A549 treated with AZD9567 at 1 μM for 4 hours (cell line): ENCODE measurements around the gene CCDC97. TPM values are rescaled to one million over a fixed set of nuclear protein-coding genes. Genes with fewer than 3 reads are reported as not detected.

Experiments used
- total RNA-seq: library from RNA; stranded (reverse); fragments of 200-300 nt; extraction: Qiagen RNA extraction; gene quantifications from 5 replicates; pipeline ENCODE4 v1.2.3, GENCODE V29; 2022; ENCODE audit not compliant: insufficient read depth

The CCDC97 gene
- 33.1 to 46.8 TPM (median 41.2 TPM) in 5 replicates for total RNA-seq

DNA sequence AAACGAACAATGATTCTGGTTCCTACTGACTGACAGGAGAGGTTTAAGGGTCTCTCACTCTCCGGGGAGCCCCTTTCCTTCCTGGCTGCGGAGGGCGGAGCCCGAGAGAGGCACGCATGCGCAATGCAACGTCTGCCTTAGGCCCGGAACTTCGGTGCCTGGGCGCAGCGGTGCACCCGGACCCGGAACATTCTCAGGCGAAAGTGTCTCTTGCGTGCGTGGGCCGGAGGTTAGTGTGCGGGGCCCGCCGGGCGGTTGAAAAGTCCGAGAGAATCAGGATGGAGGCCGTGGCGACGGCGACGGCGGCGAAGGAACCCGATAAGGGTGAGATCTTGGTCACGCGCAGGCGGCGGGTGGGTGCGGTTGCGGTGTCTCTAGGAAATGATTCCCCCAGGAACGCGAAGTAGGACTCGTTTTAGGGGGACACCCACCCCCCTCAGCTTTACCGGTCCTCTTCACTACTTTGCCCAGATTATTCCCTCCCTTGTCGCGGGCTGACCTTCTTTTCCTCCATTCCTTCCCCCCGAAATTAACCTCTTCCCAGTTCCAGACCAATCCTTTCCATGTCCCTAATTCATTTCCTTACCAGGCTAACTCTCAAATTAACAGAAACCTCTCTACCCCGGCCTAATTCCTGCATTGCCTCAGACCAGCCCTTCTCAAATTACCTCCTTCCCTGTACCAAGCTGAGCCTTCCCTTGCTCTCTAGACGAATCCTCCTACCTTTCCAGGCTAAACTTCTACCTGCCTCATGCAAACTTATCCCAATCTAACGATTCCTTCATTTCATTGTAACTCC is at the start of gene CCDC97:
TSS of gene CCDC97 (plus strand) at position 140 of the 799 bp plus-strand sequence. CDS start at position 279, 139 bp downstream.

DNA sequence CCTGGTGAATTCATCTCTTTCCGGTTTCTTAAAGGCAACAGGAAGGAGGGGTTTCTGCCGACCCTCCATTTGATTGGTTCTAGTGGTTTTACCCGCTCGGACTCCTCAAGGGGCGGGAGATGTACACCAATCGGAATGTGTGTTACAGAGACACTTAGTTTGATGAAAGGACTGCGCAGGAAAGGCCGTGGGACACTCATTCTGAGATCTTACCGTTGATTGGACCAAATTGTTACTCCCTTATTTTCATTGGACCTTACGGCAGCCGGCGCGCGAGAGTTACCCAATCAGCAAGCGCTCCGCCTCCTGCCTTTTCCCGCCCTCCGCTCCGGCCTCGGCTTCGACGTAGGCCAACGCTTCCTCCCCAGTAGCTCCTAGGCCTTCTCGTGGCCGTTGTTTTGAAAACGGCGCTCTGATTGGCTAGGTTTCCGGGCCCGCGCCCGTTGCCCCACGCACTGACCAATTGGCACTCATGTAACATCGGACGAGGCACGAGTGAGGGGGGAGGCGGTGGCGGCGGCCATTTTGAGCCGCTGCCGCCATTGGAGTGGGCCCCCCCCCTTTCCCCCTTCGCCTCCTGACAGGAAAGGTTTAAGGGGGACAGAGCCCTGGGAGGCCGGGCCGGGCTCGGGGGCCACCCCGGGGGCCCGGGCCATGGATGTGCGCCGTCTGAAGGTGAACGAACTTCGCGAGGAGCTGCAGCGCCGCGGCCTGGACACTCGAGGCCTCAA is 46.0 kb upstream of the CCDC97 start, which contains the start of gene HNRNPUL1:
TSS of gene HNRNPUL1 (plus strand) at position 523 of the 731 bp plus-strand sequence. CDS start at position 655, 132 bp downstream.

DNA sequence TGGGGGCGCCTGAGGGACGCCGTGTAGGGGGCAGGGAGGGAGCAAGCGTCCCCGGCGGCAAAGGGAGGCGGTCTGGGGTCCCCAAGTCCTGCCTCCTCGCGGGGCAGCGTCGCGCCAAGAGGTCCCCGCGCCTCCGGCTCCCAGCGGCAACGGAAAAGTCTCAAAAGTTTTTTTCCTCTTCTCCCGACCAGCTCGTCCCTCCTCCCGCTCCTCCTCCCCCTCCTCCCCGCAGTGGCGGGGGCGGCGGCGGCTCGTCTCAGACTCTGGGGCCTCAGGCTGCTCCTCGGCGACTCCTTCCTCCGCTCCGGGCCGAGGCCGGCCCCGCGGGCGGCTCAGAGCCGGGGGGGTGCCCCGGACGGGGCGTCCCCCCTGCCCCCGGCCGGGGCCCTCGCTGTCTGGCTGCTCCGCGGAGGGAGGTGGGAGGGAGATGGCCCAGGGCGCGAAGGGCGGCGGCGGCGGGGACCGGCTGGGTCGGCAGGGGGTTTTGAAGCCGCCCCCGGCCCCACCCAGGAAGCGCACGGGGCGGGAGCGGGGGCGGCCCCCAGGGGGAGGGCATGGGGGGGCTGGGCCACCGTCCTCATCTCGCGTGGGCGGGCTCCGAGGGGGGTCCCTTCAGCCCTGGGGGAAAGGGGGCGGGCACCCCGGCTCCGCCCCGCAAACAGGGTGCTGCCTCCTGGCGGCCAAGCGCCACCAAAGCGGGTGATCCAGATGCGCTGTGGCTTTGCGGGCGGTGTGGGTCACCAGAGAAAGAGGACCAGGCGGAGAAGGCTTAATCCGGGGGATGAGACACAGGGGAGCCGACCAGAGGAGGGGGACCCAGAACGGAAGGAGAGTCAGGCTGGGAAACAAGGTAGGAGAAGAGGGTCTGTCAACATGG is 43.7 kb downstream of the CCDC97 start, which contains the start of gene TGFB1:
TSS of gene TGFB1 (minus strand) at position 457 of the 877 bp plus-strand sequence. CDS start 878 bp downstream, outside the sequence.

DNA sequence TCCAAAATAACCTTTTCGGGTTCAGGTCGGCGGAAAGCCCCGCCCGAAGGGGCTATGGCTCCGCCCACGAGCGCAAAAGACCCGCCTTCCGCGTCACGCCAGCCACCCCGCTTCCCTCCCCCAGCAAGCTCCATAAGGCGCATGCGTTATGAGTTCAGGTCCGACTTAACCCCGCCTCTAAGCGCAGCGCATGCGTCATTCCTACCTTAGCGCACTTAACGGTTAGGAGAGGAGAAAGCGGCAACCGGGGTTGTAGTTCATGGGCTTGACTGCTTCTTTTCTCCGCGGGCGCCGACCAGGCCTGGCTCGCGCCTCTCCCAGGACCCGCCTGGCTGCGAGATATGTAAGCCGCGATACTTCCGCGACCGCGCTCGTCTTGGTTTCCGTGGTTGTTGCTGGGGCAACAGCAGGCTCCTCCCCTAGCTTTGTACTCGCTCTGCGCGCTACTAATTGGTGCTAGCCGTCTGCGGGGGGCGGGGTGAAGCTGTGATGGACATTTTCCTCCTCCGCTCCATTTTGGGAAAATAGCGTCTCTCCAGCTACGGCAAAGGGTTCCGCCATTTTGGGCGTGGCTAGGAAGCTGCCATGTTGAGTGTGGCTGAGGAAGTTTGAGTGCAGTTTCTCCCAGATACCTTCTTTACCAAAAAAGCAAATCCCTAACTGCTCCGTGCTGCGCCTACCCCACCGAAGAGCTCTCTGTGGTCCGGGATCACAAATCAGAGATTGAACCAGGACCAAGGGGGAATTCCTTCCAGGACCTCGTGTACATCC is 54.0 kb downstream of the CCDC97 start, which contains the start of gene B9D2:
TSS of gene B9D2 (minus strand) at position 397 of the 771 bp plus-strand sequence. CDS start 630 bp downstream, outside the sequence.

Other genes with a start within 250 kb of the CCDC97 start
- not detected in 5 replicates for gene CYP2A13, start 221.7 kb upstream of the CCDC97 start, total RNA-seq
- gene CYP2F1, start 195.7 kb upstream of the CCDC97 start, total RNA-seq = not detected in 5 replicates
- 16.2 to 26.6 TPM (median 20.5 TPM) in 5 replicates for gene CYP2S1, start 117.0 kb upstream of the CCDC97 start, total RNA-seq
- gene AXL, start 90.9 kb upstream of the CCDC97 start, total RNA-seq = 96.3 to 114 TPM (median 102 TPM) in 5 replicates
- 265 to 290 TPM (median 284 TPM) in 5 replicates for gene HNRNPUL1, start 45.8 kb upstream of the CCDC97 start, total RNA-seq
- 108 to 152 TPM (median 138 TPM) in 5 replicates for gene TGFB1, start 43.8 kb downstream of the CCDC97 start, total RNA-seq
- 25.5 to 35.6 TPM (median 33.4 TPM) in 5 replicates for gene B9D2, start 54.0 kb downstream of the CCDC97 start, total RNA-seq
- gene TMEM91, start 66.4 kb downstream of the CCDC97 start, total RNA-seq = 4.2 to 5.2 TPM (median 4.8 TPM) in 4 of 5 replicates, not detected in the other
- gene EXOSC5, start 87.2 kb downstream of the CCDC97 start, total RNA-seq = 91.9 to 105 TPM (median 97.6 TPM) in 5 replicates
- 35.7 to 56.2 TPM (median 46.7 TPM) in 5 replicates for gene BCKDHA, start 87.6 kb downstream of the CCDC97 start, total RNA-seq
- 0.09 to 0.15 TPM (median 0.09 TPM) in 3 of 5 replicates, not detected in the others for gene B3GNT8, start 117.2 kb downstream of the CCDC97 start, total RNA-seq
- gene DMAC2, start 129.7 kb downstream of the CCDC97 start, total RNA-seq = 101 to 123 TPM (median 113 TPM) in 5 replicates
- gene ERICH4, start 133.0 kb downstream of the CCDC97 start, total RNA-seq = not detected in 5 replicates